ENCODE results near the gene GEN1.

GRCh38 chr2:17763641-17764333, 9.8 kb downstream of the GEN1 start:
- TF ChIP-seq EZH2 (IDR thresholded peaks at IDR 0.05; ENCODE audit: borderline replicate concordance, low read depth, low read length, severe bottlenecking) (no peak), CTCF (IDR thresholded peaks at IDR 0.05; ENCODE audit: borderline replicate concordance, extremely low read depth, low read length, poor library complexity, severe bottlenecking) (no peak)

All from DND-41 (cell line).